OCI-LY7 (cell line): Measurements from ENCODE around the gene REELD1. TPM values are rescaled to one million over a fixed set of nuclear protein-coding genes. Genes with fewer than 3 reads are reported as not detected.

ENCODE experiments used
- BruUV-seq: library from RNA; stranded (reverse); fragments of 400-500 nt; replicated peaks from 2 replicates; lab custom pipeline; 2021; lab: Mats Ljungman, UMichigan
- CTCF ChIA-PET: fragments of 300-600 bp; sonication (Branson Sonifier 250); formaldehyde crosslinking; loops from one replicate; lab custom pipeline; 2022; ENCODE audit warnings: antibody characterized with exemption; ENCODE audit not compliant: unreplicated experiment; lab: Charles Lee
- POLR2A ChIA-PET: fragments of 300-600 bp; sonication (Branson Sonifier 250); formaldehyde crosslinking; loops from one replicate; lab custom pipeline; 2022; ENCODE audit warnings: antibody characterized with exemption; lab: Charles Lee
- DNase-seq: peaks from one replicate; pipeline ENCODE4 v3.0.0-alpha.2; 2015; ENCODE audit warnings: low spot score
- H2AFZ ChIP-seq: fragments of 200-600 bp; sonication (generic), shearing (Covaris generic); 2 replicates; pipeline ENCODE4 v1.6.1; 2014; ENCODE audit warnings: mild to moderate bottlenecking, antibody characterized with exemption, low read length, moderate library complexity
- H3K27ac ChIP-seq: fragments of 200-600 bp; sonication (generic); 2 replicates; pipeline ENCODE4 v1.5.1; 2014; ENCODE audit warnings: mixed run types, low read depth, mild to moderate bottlenecking, moderate library complexity, low read length, inconsistent platforms; ENCODE audit not compliant: poor library complexity, severe bottlenecking
- H3K36me3 ChIP-seq: fragments of 200-600 bp; sonication (generic); 2 replicates; pipeline ENCODE4 v1.6.1; 2014; ENCODE audit warnings: mild to moderate bottlenecking, antibody characterized with exemption, low read length, moderate library complexity, mixed read lengths; ENCODE audit not compliant: insufficient read depth
- H3K4me1 ChIP-seq: fragments of 200-600 bp; sonication (generic); 2 replicates; pipeline ENCODE4 v1.5.1; 2014; ENCODE audit warnings: mild to moderate bottlenecking, low read length; ENCODE audit not compliant: insufficient read depth, poor library complexity, severe bottlenecking
- H3K4me2 ChIP-seq: fragments of 200-600 bp; sonication (generic); 2 replicates; pipeline ENCODE4 v1.6.1; 2014; ENCODE audit warnings: mild to moderate bottlenecking, low read length
- H3K4me3 ChIP-seq: fragments of 200-600 bp; sonication (generic); 2 replicates; pipeline ENCODE4 v1.5.1; 2014; ENCODE audit warnings: mild to moderate bottlenecking, low read depth, low read length; ENCODE audit not compliant: poor library complexity, severe bottlenecking
- H3K79me2 ChIP-seq: fragments of 200-600 bp; sonication (generic); 2 replicates; pipeline ENCODE4 v1.6.1; 2016; ENCODE audit warnings: low read depth, mild to moderate bottlenecking, low read length, moderate library complexity, mixed read lengths; ENCODE audit not compliant: insufficient read depth
- H3K9me2 ChIP-seq: fragments of 200-600 bp; sonication (generic); 2 replicates; pipeline ENCODE4 v1.6.1; 2016; ENCODE audit warnings: mild to moderate bottlenecking, low read length, mixed read lengths; ENCODE audit not compliant: insufficient read depth
- H3K9me3 ChIP-seq: fragments of 200-600 bp; sonication (generic); 2 replicates; pipeline ENCODE4 v1.6.1; 2014; ENCODE audit warnings: mild to moderate bottlenecking, mixed run types, low read length, mixed read lengths
- H4K20me1 ChIP-seq: fragments of 200-600 bp; sonication (generic); 2 replicates; pipeline ENCODE4 v1.6.1; 2014; ENCODE audit warnings: mild to moderate bottlenecking, antibody characterized with exemption, low read length, moderate library complexity, mixed read lengths; ENCODE audit not compliant: insufficient read depth
- CTCF ChIP-seq: fragments of 200-600 bp; sonication (generic); conservative IDR thresholded peaks from 2 replicates; pipeline ENCODE4 v1.5.1; 2014; ENCODE audit warnings: mild to moderate bottlenecking, antibody characterized with exemption, low read length, moderate library complexity, mixed read lengths
- EZH2phosphoT487 ChIP-seq: fragments of 200-600 bp; sonication (generic); IDR thresholded peaks from 2 replicates; pipeline ENCODE4 v1.6.1; 2018; ENCODE audit warnings: low read depth, borderline replicate concordance, mild to moderate bottlenecking, mixed run types, antibody characterized with exemption, low read length, moderate library complexity, mixed read lengths
- intact Hi-C: fragments of 100-400 bp; cut with micrococcal nuclease; formaldehyde crosslinking; loops from one replicate; pipeline ENCODE4 v1.10.0; 2022; ENCODE audit not compliant: unreplicated experiment
- total RNA-seq, 2 experiments: library from RNA; depleted of rRNA in 1 of 2; stranded (reverse); fragments of >200 nt in 1 of 2; shearing (Covaris generic) in 1 of 2; gene quantifications; 2 replicates each; pipeline ENCODE4 v1.2.3, GENCODE V29; 2014 to 2022

The REELD1 gene
- total RNA-seq, 2 experiments from 2014 or later = 0.63 TPM; not detected in 1

- intact Hi-C loops = no loop called here
- Histone ChIP-seq H3K9me3 (no peaks in the 10 kb centered on the region), H3K9me2 (no peaks in the 10 kb centered on the region), H3K27ac (no peak overlapping the region), H3K36me3 (no peaks in the 10 kb centered on the region), H2AFZ (no peak overlapping the region), H3K4me1 (no peaks in the 10 kb centered on the region), H3K4me3 (no peak overlapping the region), H4K20me1 (no peaks in the 10 kb centered on the region), H3K79me2 (no peaks in the 10 kb centered on the region), H3K4me2 (no peak overlapping the region)
- ChIA-PET CTCF (no interaction called here), POLR2A (interaction anchor here (1.2 kb wide), 1 partner anchor 15 kb away, joined by 4 read pairs; no protein-coding TSS in a partner anchor)
- no peak for TF ChIP-seq EZH2phosphoT487
- no peak for TF ChIP-seq CTCF
- no TSS peak for BruUV-seq
- DNase-seq = no peak
These were observed 17.9 kb downstream of the REELD1 start for GRCh38 chr4:146232131-146232722.

GRCh38 chr4:146235654-146236177 lies 21.4 kb downstream of the REELD1 start:
- TF ChIP-seq EZH2phosphoT487 (no peak), CTCF (no peak)
- no peak overlapping the region for H3K4me2 ChIP-seq
- H3K4me3 ChIP-seq = no peak overlapping the region
- intact Hi-C loops = no loop called here
- H3K9me2 ChIP-seq = no peaks in the 10 kb centered on the region
- no peaks in the 10 kb centered on the region for H3K36me3 ChIP-seq
- no TSS peak for BruUV-seq
- ChIA-PET POLR2A (interaction anchor here (0.5 kb wide), 1 partner anchor 44 kb away, joined by 3 read pairs; no protein-coding TSS in a partner anchor), CTCF (no interaction called here)
- no peaks in the 10 kb centered on the region for H3K79me2 ChIP-seq
- no peak overlapping the region for H2AFZ ChIP-seq
- no peaks in the 10 kb centered on the region for H4K20me1 ChIP-seq
- H3K9me3 ChIP-seq = no peaks in the 10 kb centered on the region
- DNase-seq = no peak
- H3K27ac ChIP-seq = no peak overlapping the region
- H3K4me1 ChIP-seq = no peaks in the 10 kb centered on the region

GRCh38 chr4:146236216-146236615 lies 21.9 kb downstream of the REELD1 start:
- no peaks in the 10 kb centered on the region for H3K9me3 ChIP-seq
- no TSS peak for BruUV-seq
- no peak overlapping the region for H3K4me3 ChIP-seq
- CTCF ChIA-PET = no interaction called here
- TF ChIP-seq EZH2phosphoT487 = no peak
- TF ChIP-seq CTCF = no peak
- no peak overlapping the region for H3K4me2 ChIP-seq
- no peaks in the 10 kb centered on the region for H3K36me3 ChIP-seq
- intact Hi-C loops = no loop called here
- H3K9me2 ChIP-seq = no peaks in the 10 kb centered on the region
- H2AFZ ChIP-seq = no peak overlapping the region
- H3K27ac ChIP-seq = no peak overlapping the region
- DNase-seq = no peak
- no peaks in the 10 kb centered on the region for H4K20me1 ChIP-seq
- POLR2A ChIA-PET = no interaction called here
- no peaks in the 10 kb centered on the region for H3K4me1 ChIP-seq
- H3K79me2 ChIP-seq = no peaks in the 10 kb centered on the region
